ENCODE results near the gene STARD3NL. TPM values are rescaled to one million over a fixed set of nuclear protein-coding genes. Genes with fewer than 3 reads are reported as not detected.

Gene STARD3NL
- total and polyA plus RNA-seq, 2 of the 4 experiments (the other 2 are of a cell fraction) = 51.6 to 69.7 TPM

- H4K5ac ChIP-seq (ENCODE audit: low read depth, low read length) = no peak overlapping the region
- no peak overlapping the region for H3K4ac ChIP-seq (ENCODE audit: low read depth, low read length)
- no peak overlapping the region for H4K91ac ChIP-seq (ENCODE audit: insufficient read depth, low read depth, low read length)
- H3K4me1 ChIP-seq (ENCODE audit: control insufficient read depth, insufficient read depth, low read length) = no peaks in the 10 kb centered on the region
- no peak overlapping the region for H3K18ac ChIP-seq (ENCODE audit: low read depth, low read length)
- H2BK20ac ChIP-seq (ENCODE audit: low read depth, low read length) = no peak overlapping the region
- no peak overlapping the region for H2BK120ac ChIP-seq (ENCODE audit: low read depth, low read length)
- no peaks in the 10 kb centered on the region for H4K20me1 ChIP-seq (ENCODE audit: insufficient read depth, low read length)
- no peak overlapping the region for H3K4me3 ChIP-seq (ENCODE audit: insufficient read depth, low read depth, low read length)
- no peaks in the 10 kb centered on the region for H3K79me1 ChIP-seq (ENCODE audit: low read depth in 1 of 2, low read length in 2 of 2)
- DNase-seq (no peak), ATAC-seq (ENCODE audit: low read depth) (no peak)
- intact Hi-C loops (cut with micrococcal nuclease) (no loop called here), in situ Hi-C loops (cut with MboI; ENCODE audit: low sequenced_read_pairs) (no loop called here), dilution Hi-C loops (cut with HindIII; ENCODE audit: low sequenced_read_pairs, unreplicated experiment) (no loop called here)
- no peak overlapping the region for H3K56ac ChIP-seq (ENCODE audit: extremely low read depth, insufficient read depth, low read length)
- no peak for TF ChIP-seq RAD21 (IDR thresholded peaks at IDR 0.05; ENCODE audit: low read length)
- ChIA-PET POLR2A (ENCODE audit: unreplicated experiment) (no interaction called here), CTCF (no interaction called here)
- H2AFZ ChIP-seq (replicated peaks; ENCODE audit: low read length, poor library complexity) = no peak overlapping the region
- H2AK9ac ChIP-seq (replicated peaks; ENCODE audit: low read depth, low read length, poor library complexity) = no peak overlapping the region
- H3K9ac ChIP-seq (ENCODE audit: low read depth, low read length) = no peak overlapping the region
- no TSS peak for BruUV-seq (replicated peaks)
- H3K9me1 ChIP-seq (ENCODE audit: insufficient read depth, low read length) = no peaks in the 10 kb centered on the region
- H3K36me3 ChIP-seq (ENCODE audit: control insufficient read depth, insufficient read depth, low read length) = no peaks in the 10 kb centered on the region
- no peak overlapping the region for H3K27ac ChIP-seq (ENCODE audit: insufficient read depth, low read length)
- H3K23ac ChIP-seq (ENCODE audit: low read depth, low read length) = no peak overlapping the region
- 80% methylated on average over 1 of the region's 4 CpGs; no CpG with 5 or more reads in 1 of the 2 experiments for WGBS, 2 experiments (ENCODE audit: extremely low coverage in 2 of 2, insufficient read length in 1 of 2)
- H2BK5ac ChIP-seq (ENCODE audit: low read depth, low read length, poor library complexity, severe bottlenecking) = no peak overlapping the region
- H3K4me2 ChIP-seq (ENCODE audit: low read depth, low read length) = no peak overlapping the region
- H3K27me3 ChIP-seq (ENCODE audit: control insufficient read depth, insufficient read depth, low read length) = no peaks in the 10 kb centered on the region
- no peak overlapping the region for H2BK15ac ChIP-seq (ENCODE audit: low read depth, low read length)
- no peak overlapping the region for H3K14ac ChIP-seq (replicated peaks; ENCODE audit: low read depth, low read length)
- no peaks in the 10 kb centered on the region for H3K9me3 ChIP-seq (ENCODE audit: control insufficient read depth, insufficient read depth, low read length)
- no peak overlapping the region for H2AK5ac ChIP-seq (ENCODE audit: low read depth, low read length)
- H4K8ac ChIP-seq (ENCODE audit: low read depth in 2 of 2, low read length in 2 of 2) = no peak overlapping the region
These were observed 14.4 kb upstream of the STARD3NL start for GRCh38 chr7:38163671-38164070.

Measured in IMR-90 (cell line).